Measurements from ENCODE around the gene TEX29.

- TF ChIP-seq CTCF (IDR thresholded peaks at IDR 0.05; ENCODE audit: low read length) (no peak), EZH2 (optimal IDR thresholded peaks at IDR 0.05; ENCODE audit: low read depth, low read length) (no peak), EZH2phosphoT487 (IDR thresholded peaks at IDR 0.05; ENCODE audit: low read length) (no peak)
Observed at GRCh38 chr13:111283991-111284390, 36.5 kb upstream of the TEX29 start.

All from MM.1S (cell line).